Measurements from ENCODE around the gene MYO10. TPM values are rescaled to one million over a fixed set of nuclear protein-coding genes. Genes with fewer than 3 reads are reported as not detected.

Gene MYO10
- total RNA-seq, 4 donors from 2014 or later: 30.6 to 55.9 (median 38.2) TPM

DNA sequence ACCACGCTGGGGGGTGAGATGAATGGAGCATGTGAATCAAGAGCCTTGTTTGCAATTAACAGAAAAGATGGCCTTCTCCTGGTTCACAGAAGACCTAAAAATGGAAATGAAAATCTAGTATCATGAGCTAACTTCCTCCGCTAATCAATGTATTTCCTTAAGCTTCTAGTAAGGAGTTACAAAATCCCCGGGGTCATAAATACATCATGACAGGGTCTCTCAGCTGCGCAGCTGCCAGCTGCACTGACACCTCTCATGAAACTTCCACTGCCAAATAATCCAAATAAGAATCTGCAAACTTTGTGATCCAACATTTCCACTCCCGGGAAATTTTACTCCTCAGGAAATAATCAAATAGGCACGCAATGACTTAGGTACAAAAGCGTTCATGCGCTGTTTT lies 11.9 kb downstream of the MYO10 start:
- no peak overlapping the region for H3K4me3 ChIP-seq
- H3K27me3 ChIP-seq: no peaks in the 10 kb centered on the region
- H3K27ac ChIP-seq: no peak overlapping the region
- H3K36me3 ChIP-seq: no peaks in the 10 kb centered on the region
- WGBS, 2 donors: 71 to 76% methylated on average over 8 of the region's 8 CpGs
- no peaks in the 10 kb centered on the region for H3K9me3 ChIP-seq
- no peak for DNase-seq (ENCODE audit: low spot score in 2 of 2)
- TF ChIP-seq, protein P1, sequence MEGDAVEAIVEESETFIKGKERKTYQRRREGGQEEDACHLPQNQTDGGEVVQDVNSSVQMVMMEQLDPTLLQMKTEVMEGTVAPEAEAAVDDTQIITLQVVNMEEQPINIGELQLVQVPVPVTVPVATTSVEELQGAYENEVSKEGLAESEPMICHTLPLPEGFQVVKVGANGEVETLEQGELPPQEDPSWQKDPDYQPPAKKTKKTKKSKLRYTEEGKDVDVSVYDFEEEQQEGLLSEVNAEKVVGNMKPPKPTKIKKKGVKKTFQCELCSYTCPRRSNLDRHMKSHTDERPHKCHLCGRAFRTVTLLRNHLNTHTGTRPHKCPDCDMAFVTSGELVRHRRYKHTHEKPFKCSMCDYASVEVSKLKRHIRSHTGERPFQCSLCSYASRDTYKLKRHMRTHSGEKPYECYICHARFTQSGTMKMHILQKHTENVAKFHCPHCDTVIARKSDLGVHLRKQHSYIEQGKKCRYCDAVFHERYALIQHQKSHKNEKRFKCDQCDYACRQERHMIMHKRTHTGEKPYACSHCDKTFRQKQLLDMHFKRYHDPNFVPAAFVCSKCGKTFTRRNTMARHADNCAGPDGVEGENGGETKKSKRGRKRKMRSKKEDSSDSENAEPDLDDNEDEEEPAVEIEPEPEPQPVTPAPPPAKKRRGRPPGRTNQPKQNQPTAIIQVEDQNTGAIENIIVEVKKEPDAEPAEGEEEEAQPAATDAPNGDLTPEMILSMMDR (IDR thresholded peaks at IDR 0.05): no peak
- TF ChIP-seq POLR2A (IDR thresholded peaks at IDR 0.05) (no peak), EP300 (IDR thresholded peaks at IDR 0.05) (no peak)
- no peaks in the 10 kb centered on the region for H3K4me1 ChIP-seq

DNA sequence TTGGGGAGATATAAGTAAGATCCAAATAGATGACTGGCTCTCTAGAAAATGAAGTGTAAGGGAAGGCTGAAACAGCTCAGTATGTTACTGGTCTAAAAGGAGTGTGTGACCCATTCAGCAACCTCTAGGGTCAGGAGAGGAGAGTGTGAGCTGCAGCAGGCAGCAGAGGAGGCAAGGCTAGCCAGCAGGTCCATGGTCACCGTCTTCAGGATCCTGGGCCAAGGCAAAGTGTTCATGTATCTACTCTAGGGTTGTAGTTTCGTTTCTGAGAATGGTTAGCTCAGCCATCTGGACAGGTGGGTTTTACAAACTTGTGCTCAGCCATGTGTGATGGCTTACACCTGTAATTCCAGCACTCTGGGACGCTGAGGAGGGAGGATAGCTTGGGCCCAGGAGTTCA lies 13.7 kb downstream of the MYO10 start:
- Histone ChIP-seq H3K27ac (no peak overlapping the region), H3K4me3 (no peak overlapping the region), H3K4me1 (no peaks in the 10 kb centered on the region), H3K36me3 (no peaks in the 10 kb centered on the region), H3K9me3 (no peaks in the 10 kb centered on the region), H3K27me3 (no peaks in the 10 kb centered on the region)
- TF ChIP-seq POLR2A (IDR thresholded peaks at IDR 0.05) (no peak), EP300 (IDR thresholded peaks at IDR 0.05) (no peak)
- TF ChIP-seq, protein P1 (IDR thresholded peaks at IDR 0.05): no peak
- 79 to 90% methylated on average over 3 of the region's 3 CpGs for WGBS, 2 donors
- no peak for DNase-seq (ENCODE audit: low spot score in 2 of 2)

DNA sequence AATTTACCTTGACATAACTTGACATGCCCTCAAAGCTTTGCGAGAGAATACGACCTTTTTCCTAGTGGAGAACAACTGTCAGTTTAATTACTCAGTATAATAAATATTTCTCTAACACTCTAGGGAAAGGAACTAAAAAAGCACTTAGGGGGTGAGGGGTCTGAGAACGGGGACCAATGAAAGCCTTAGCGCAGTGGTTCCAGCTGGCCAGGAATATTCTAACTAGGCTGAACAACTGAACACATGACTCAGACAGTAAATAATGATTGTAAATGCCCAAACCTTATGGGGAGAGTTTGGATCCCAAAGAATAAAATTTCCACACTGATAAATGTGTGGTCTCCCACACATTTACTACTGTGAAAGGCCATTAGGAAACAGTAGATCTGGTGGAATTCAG lies 14.9 kb downstream of the MYO10 start:
- Histone ChIP-seq H3K27me3 (no peaks in the 10 kb centered on the region), H3K4me3 (no peak overlapping the region), H3K4me1 (no peaks in the 10 kb centered on the region), H3K27ac (no peak overlapping the region), H3K36me3 (no peaks in the 10 kb centered on the region), H3K9me3 (no peaks in the 10 kb centered on the region)
- DNase-seq (ENCODE audit: low spot score in 2 of 2): no peak
- TF ChIP-seq EP300 (IDR thresholded peaks at IDR 0.05) (no peak), POLR2A (IDR thresholded peaks at IDR 0.05) (no peak)
- TF ChIP-seq, protein P1 (IDR thresholded peaks at IDR 0.05): no peak
- WGBS, 2 donors: 75 to 80% methylated on average over 4 of the region's 4 CpGs

DNA sequence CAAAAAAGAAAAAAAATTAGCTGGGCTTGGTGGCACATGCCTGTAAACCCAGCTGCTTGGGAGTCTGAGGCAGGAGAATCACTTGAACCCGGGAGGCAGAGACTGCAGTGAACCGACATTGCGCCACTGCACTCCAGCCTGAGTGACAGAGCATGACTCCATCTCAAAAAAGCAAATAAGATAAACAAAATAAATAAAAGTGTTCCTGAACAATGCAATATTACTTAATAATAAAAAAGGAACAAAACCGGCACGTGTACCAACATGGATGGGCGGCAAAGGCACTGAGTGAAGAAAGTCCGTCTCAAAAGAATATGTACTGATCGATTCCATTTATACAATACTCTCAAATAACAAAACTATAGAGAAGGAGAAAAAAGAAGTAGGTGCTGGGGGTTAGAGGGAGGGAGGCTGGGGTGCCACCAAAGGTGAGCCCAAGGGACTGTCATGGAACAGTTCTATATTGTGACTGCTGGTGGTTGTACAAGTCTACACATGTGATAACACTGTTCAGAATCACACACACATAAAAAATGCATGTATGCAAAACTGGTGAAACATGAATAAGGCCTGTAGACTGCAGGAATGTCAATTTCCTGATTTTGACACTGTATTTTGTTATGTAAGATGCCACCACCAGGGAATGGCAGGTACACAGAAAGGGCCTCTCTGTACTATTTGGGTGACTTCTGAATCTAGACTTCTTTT lies 15.8 kb downstream of the MYO10 start:
- DNase-seq (ENCODE audit: low spot score in 2 of 2): no peak
- Histone ChIP-seq H3K4me1 (no peaks in the 10 kb centered on the region), H3K27ac (no peak overlapping the region), H3K9me3 (no peaks in the 10 kb centered on the region), H3K4me3 (no peak overlapping the region), H3K36me3 (no peaks in the 10 kb centered on the region), H3K27me3 (no peaks in the 10 kb centered on the region)
- WGBS, 2 donors: 97 to 99% methylated on average over 8 of the region's 8 CpGs
- no peak for TF ChIP-seq POLR2A (IDR thresholded peaks at IDR 0.05)
- TF ChIP-seq, protein P1 (IDR thresholded peaks at IDR 0.05): no peak
- TF ChIP-seq EP300 (IDR thresholded peaks at IDR 0.05): no peak

DNA sequence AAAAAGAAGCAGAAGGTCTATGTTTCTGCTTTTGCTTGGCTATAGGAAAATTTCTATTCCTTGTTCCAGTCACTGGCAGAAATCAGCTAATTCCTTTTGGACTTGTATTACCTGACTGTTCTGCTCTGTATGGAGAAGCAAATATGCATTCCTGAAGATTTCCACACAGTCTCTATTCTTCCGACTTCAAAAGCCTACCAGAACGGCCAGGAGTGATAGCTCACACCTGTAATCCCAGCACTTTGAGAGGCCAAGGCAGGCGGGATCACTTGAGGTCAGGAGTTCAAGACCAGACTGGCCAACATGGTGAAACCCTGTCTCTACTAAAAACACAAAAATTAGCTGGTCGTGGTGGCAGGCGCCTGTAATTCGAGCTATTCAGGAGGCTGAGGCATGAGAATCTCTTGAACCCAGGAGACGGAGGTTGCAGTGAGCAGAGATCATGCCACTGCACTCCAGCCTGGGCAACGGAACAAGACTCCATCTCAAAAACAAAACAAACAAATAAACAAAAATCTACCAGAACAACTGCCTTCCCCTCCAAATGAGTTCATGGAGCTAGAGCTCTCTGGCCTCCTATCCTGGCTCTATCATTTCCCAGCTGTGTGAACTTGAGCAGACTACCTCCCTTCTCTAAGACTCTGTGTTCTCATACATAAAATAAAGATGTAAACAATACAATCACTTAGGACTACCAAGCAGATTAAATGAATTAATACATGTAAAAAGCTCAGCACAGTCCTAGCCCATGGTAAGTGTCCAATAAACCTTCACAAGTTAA lies 17.0 kb downstream of the MYO10 start:
- no peak for DNase-seq (ENCODE audit: low spot score in 2 of 2)
- no peaks in the 10 kb centered on the region for H3K27me3 ChIP-seq
- H3K36me3 ChIP-seq: no peaks in the 10 kb centered on the region
- no peak for TF ChIP-seq POLR2A (IDR thresholded peaks at IDR 0.05)
- no peaks in the 10 kb centered on the region for H3K9me3 ChIP-seq
- H3K4me3 ChIP-seq: no peak overlapping the region
- H3K4me1 ChIP-seq: no peaks in the 10 kb centered on the region
- H3K27ac ChIP-seq: no peak overlapping the region
- 89% methylated on average over 8 of the region's 8 CpGs for WGBS, 2 donors

Measured in tibial nerve (tissue), 4 donors.